Measurements from ENCODE around the gene FBN1. TPM values are rescaled to one million over a fixed set of nuclear protein-coding genes. Genes with fewer than 3 reads are reported as not detected.
A peak's percentile ranks its signal among the peaks of the same experiment; 100 is the strongest.

Gene FBN1
- total RNA-seq, 4 donors from 2014 or later: 3.9 to 87.0 (median 23.4) TPM

DNA sequence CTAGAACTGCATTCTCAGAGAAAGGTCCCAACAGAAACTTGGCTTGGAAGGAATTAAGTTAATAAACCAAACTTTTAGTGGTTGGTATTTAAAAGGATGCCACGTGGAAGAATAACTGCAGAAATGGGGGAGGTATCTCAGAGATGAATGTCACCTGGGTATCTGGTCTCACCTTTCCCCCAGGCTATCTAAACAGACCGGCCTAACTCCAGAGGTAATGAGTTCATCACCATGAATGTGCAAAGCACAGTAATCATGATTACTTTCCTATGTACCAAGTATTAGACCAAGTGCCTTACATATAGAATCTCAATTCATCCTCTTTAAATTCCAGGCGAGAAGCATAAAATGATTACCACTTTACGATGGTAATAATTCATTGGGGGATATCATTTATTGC is 80.8 kb downstream of the FBN1 start:
- H3K27ac ChIP-seq: no peak overlapping the region
- DNase-seq: no peak
- 56 to 72% methylated on average over 4 of the region's 4 CpGs for WGBS, 2 donors
- H3K27me3 ChIP-seq: peaks cover 0 to 46% (median 0%) of the 10 kb centered on the region in 4 donors
- H3K9me3 ChIP-seq: no peaks in the 10 kb centered on the region
- intact Hi-C loops (cut with DNase I): no loop called here
- TF ChIP-seq CTCF (IDR thresholded peaks at IDR 0.05): no peak
- no peaks in the 10 kb centered on the region for H3K36me3 ChIP-seq
- peaks cover 0 to 23% (median 23%) of the 10 kb centered on the region in 3 donors for H3K4me1 ChIP-seq
- no peak overlapping the region for H3K4me3 ChIP-seq

GRCh38 chr15:48563934-48564333 is 81.6 kb downstream of the FBN1 start:
- H3K36me3 ChIP-seq: no peaks in the 10 kb centered on the region
- H3K4me3 ChIP-seq: no peak overlapping the region
- peaks cover 0 to 26% (median 23%) of the 10 kb centered on the region in 3 donors for H3K4me1 ChIP-seq
- no peaks in the 10 kb centered on the region for H3K9me3 ChIP-seq
- H3K27me3 ChIP-seq: peaks cover 0 to 52% (median 0%) of the 10 kb centered on the region in 4 donors
- TF ChIP-seq POLR2A (IDR thresholded peaks at IDR 0.05): no peak
- no peak for TF ChIP-seq CTCF (IDR thresholded peaks at IDR 0.05)
- no peak for DNase-seq
- H3K27ac ChIP-seq: no peak overlapping the region
- 89 to 94% methylated on average over 3 of the region's 3 CpGs for WGBS, 2 donors
- intact Hi-C loops (cut with DNase I): no loop called here

- intact Hi-C loops (cut with DNase I): no loop called here
- H3K4me1 ChIP-seq: peaks cover 0 to 29% (median 8%) of the 10 kb centered on the region in 3 donors
- H3K27me3 ChIP-seq: peaks cover 0 to 52% (median 0%) of the 10 kb centered on the region in 4 donors
- H3K36me3 ChIP-seq: no peaks in the 10 kb centered on the region
- 70 to 85% methylated on average over 7 of the region's 7 CpGs for WGBS, 2 donors
- H3K27ac ChIP-seq: peak overlapping the region in 3 of 4 donors; percentile 36 to 73 (median 53)
- no peaks in the 10 kb centered on the region for H3K9me3 ChIP-seq
- no peak overlapping the region for H3K4me3 ChIP-seq
- TF ChIP-seq POLR2A (IDR thresholded peaks at IDR 0.05): no peak
- no peak for TF ChIP-seq CTCF (IDR thresholded peaks at IDR 0.05)
- no peak for DNase-seq
Observed at GRCh38 chr15:48560321-48561051, 85.0 kb downstream of the FBN1 start.

DNA sequence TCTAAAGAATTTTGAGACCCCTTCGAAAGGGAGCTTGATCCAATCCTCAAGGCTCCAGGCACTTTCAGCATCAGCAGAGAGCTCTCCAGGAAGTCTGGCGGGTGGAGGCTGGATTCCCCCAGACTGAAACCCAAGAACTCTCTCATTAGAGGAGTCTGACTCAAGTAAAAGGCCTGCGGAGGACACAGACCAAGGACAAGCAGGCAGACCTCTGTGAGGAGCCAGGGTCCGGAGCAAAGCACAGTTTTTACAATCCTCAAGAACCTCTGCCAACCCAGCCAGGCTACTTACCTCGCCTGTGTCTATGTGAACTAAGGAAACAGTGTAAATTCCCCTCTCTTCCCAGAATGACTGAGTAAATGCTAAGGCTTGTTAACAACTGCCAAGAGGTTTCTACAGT is 86.2 kb downstream of the FBN1 start:
- Histone ChIP-seq H3K27ac (peak overlapping the region in 3 of 4 donors; percentile 42 to 73 (median 53)), H3K36me3 (no peaks in the 10 kb centered on the region), H3K4me1 (peaks cover 0 to 26% (median 4%) of the 10 kb centered on the region in 3 donors), H3K27me3 (peaks cover 0 to 54% (median 0%) of the 10 kb centered on the region in 4 donors), H3K4me3 (no peak overlapping the region), H3K9me3 (no peaks in the 10 kb centered on the region)
- no peak for TF ChIP-seq POLR2A (IDR thresholded peaks at IDR 0.05)
- TF ChIP-seq CTCF (IDR thresholded peaks at IDR 0.05): no peak
- DNase-seq: no peak
- intact Hi-C loops (cut with DNase I): no loop called here
- 59 to 69% methylated on average over 4 of the region's 5 CpGs for WGBS, 2 donors

- no peak for DNase-seq
- Histone ChIP-seq H3K27me3 (peaks cover 0 to 49% (median 0%) of the 10 kb centered on the region in 4 donors), H3K27ac (peak overlapping the region in 2 of 4 donors; percentile 42 to 53), H3K36me3 (no peaks in the 10 kb centered on the region), H3K4me3 (no peak overlapping the region), H3K9me3 (no peaks in the 10 kb centered on the region), H3K4me1 (peaks cover 0 to 29% (median 4%) of the 10 kb centered on the region in 3 donors)
- intact Hi-C loops (cut with DNase I): no loop called here
- TF ChIP-seq POLR2A (IDR thresholded peaks at IDR 0.05) (no peak), CTCF (IDR thresholded peaks at IDR 0.05) (no peak)
Observed at GRCh38 chr15:48558226-48558625, 87.3 kb downstream of the FBN1 start.

Measured in esophagus squamous epithelium (tissue), 5 donors.